HepG2 (cell line): ENCODE results near the gene TERB2. TPM values are rescaled to one million over a fixed set of nuclear protein-coding genes. Genes with fewer than 3 reads are reported as not detected.

ENCODE experiments used
- CAMTA2 ChIP-seq: sonication (generic); formaldehyde crosslinking; IDR thresholded peaks from 2 replicates; pipeline ENCODE4 v1.4.0; 2020; ENCODE audit warnings: mild to moderate bottlenecking, missing genetic modification reagents, borderline replicate concordance
- DPF2 ChIP-seq: sonication (generic); formaldehyde crosslinking; IDR thresholded peaks from 2 replicates; pipeline ENCODE4 v1.4.0; 2020; ENCODE audit warnings: mild to moderate bottlenecking, low read depth, missing genetic modification reagents, borderline replicate concordance
- EEA1 ChIP-seq: sonication (generic); formaldehyde crosslinking; IDR thresholded peaks from 2 replicates; pipeline ENCODE4 v1.5.1; 2020; ENCODE audit warnings: mild to moderate bottlenecking, missing genetic modification reagents, borderline replicate concordance
- HMG20B ChIP-seq: conservative IDR thresholded peaks from 2 replicates; pipeline ENCODE4 v1.6.1; 2016; ENCODE audit warnings: missing genetic modification reagents, missing compliant biosample characterization
- HNRNPUL1 ChIP-seq: fragments of 200-400 bp; formaldehyde crosslinking; IDR thresholded peaks from 2 replicates; pipeline ENCODE4 v1.6.1; 2017; ENCODE audit warnings: low read depth, mild to moderate bottlenecking, low read length, moderate library complexity
- RXRA ChIP-seq: sonication (generic); formaldehyde crosslinking; IDR thresholded peaks from 2 replicates; pipeline ENCODE4 v1.5.1; 2020; ENCODE audit warnings: missing genetic modification reagents
- SUZ12 ChIP-seq: fragments of 150-350 bp; IDR thresholded peaks from 2 replicates; pipeline ENCODE4 v1.6.1; 2014; ENCODE audit warnings: low read depth, low read length
- ZFP36L1 ChIP-seq: sonication (generic); formaldehyde crosslinking; IDR thresholded peaks from 2 replicates; pipeline ENCODE4 v1.8.0; 2022; ENCODE audit warnings: mild to moderate bottlenecking, missing genetic modification reagents, moderate library complexity
- ZNF20 ChIP-seq: sonication (generic); formaldehyde crosslinking; IDR thresholded peaks from 2 replicates; pipeline ENCODE4 v1.4.0; 2020; ENCODE audit warnings: mild to moderate bottlenecking, moderate library complexity, missing genetic modification reagents
- ZNF367 ChIP-seq: sonication (generic); formaldehyde crosslinking; IDR thresholded peaks from 2 replicates; pipeline ENCODE4 v1.4.0; 2020; ENCODE audit warnings: missing genetic modification reagents, borderline replicate concordance
- ZNF501 ChIP-seq: sonication (generic); formaldehyde crosslinking; IDR thresholded peaks from 2 replicates; pipeline ENCODE4 v1.5.1; 2020; ENCODE audit warnings: mild to moderate bottlenecking, moderate library complexity, missing genetic modification reagents
- ZNF747 ChIP-seq: sonication (generic); formaldehyde crosslinking; IDR thresholded peaks from 2 replicates; pipeline ENCODE4 v1.8.1; 2023; ENCODE audit warnings: missing genetic modification reagents, mild to moderate bottlenecking, borderline replicate concordance
- polyA plus RNA-seq, 8 experiments: library from polyadenylated mRNA; depleted of rRNA in 3 of 8; stranded (reverse) in 7 of 8; unstranded in 1 of 8; fragments of >200 nt; fragmentation: Illumina TruSeq in 4 of 8; extraction: Trizol in 4 of 8; gene quantifications; 2 replicates each; pipeline versions ENCODE4 v1.2.1 to v1.2.3, GENCODE V29; 2011 to 2016; ENCODE audit warnings: low read depth in 4 of 8, missing spikeins in 1 of 8, mixed read lengths in 1 of 8; ENCODE audit not compliant: insufficient read depth in 1 of 8
- total RNA-seq, 5 experiments: library from RNA; depleted of rRNA; stranded (reverse); fragments of >200 nt; fragmentation: Illumina TruSeq; extraction: Trizol; gene quantifications; 2 replicates each; pipeline ENCODE4 v1.2.3, GENCODE V29; 2016; ENCODE audit warnings: low read depth in 1 of 5
- TF ChIP-seq, protein P1 (sequence below): sonication (generic); formaldehyde crosslinking; IDR thresholded peaks from 2 replicates; pipeline ENCODE4 v1.4.0; 2020; ENCODE audit warnings: missing genetic modification reagents
- TF ChIP-seq, protein P2 (sequence below): sonication (generic); formaldehyde crosslinking; IDR thresholded peaks from 2 replicates; pipeline ENCODE4 v1.5.0; 2020; ENCODE audit warnings: mild to moderate bottlenecking, missing genetic modification reagents, borderline replicate concordance
- TF ChIP-seq, protein P3 (sequence below): sonication (generic); formaldehyde crosslinking; IDR thresholded peaks from 2 replicates; pipeline ENCODE4 v1.4.0; 2020; ENCODE audit warnings: missing genetic modification reagents, borderline replicate concordance
- TF ChIP-seq, protein P4 (sequence below): sonication (generic); formaldehyde crosslinking; IDR thresholded peaks from 2 replicates; pipeline ENCODE4 v1.8.0; 2022; ENCODE audit warnings: low read depth, missing genetic modification reagents
- TF ChIP-seq, protein P5 (sequence below): sonication (generic); formaldehyde crosslinking; IDR thresholded peaks from 2 replicates; pipeline ENCODE4 v1.5.1; 2020; ENCODE audit warnings: missing genetic modification reagents, mild to moderate bottlenecking, borderline replicate concordance
- TF ChIP-seq, protein P6 (sequence below): IDR thresholded peaks from 2 replicates; pipeline ENCODE4 v1.6.1; 2016; ENCODE audit warnings: mild to moderate bottlenecking, missing biosample characterization, missing genetic modification reagents

Gene TERB2
- total and polyA plus RNA-seq, 2 of the 13 experiments (the other 11 are each of a cell fraction or from before 2014, with no cell fraction given), result not detected

DNA sequence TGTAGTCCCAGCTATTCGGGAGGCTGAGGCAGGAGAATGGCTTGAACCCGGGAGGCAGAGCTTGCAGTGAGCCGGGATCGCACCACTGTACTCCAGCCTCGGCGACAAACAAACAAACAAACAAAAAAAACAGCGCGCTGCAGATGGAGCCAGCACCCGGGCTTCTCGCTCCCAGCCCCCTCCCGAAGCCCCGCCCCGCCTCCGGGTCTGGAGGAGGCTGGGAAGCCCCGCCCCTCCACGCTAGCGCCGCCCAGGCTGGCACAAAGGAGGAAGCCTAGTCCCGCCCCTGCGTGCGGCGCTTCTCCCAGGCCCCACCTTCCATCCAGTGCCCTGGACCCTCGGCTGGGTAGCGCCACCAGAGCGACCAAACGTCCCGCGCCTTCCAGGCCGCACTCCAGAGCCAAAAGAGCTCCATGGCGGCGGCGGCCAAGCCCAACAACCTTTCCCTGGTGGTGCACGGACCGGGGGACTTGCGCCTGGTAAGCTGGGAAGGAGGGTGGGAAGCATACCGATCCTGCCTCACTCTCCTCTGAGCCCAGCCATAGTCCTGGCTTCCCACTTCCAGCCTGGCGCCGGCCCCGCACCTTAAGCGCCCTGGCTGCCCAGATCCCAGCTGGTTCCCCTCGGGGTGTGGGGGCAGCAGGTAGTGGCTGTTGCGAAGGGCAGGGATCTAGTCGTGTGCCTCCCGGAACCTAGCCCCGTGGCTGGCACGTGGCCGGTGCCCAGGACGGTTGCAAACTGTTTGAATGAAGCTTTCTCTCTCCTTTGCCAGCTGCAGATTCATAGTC is 66.6 kb downstream of the TERB2 start, which contains the start of gene SORD (continued):
- TF ChIP-seq, protein P1, sequence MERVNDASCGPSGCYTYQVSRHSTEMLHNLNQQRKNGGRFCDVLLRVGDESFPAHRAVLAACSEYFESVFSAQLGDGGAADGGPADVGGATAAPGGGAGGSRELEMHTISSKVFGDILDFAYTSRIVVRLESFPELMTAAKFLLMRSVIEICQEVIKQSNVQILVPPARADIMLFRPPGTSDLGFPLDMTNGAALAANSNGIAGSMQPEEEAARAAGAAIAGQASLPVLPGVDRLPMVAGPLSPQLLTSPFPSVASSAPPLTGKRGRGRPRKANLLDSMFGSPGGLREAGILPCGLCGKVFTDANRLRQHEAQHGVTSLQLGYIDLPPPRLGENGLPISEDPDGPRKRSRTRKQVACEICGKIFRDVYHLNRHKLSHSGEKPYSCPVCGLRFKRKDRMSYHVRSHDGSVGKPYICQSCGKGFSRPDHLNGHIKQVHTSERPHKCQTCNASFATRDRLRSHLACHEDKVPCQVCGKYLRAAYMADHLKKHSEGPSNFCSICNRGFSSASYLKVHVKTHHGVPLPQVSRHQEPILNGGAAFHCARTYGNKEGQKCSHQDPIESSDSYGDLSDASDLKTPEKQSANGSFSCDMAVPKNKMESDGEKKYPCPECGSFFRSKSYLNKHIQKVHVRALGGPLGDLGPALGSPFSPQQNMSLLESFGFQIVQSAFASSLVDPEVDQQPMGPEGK (CRISPR knock-in tag), result no peak; the same call in 1 of the 2 replicates
- TF ChIP-seq, protein P2, sequence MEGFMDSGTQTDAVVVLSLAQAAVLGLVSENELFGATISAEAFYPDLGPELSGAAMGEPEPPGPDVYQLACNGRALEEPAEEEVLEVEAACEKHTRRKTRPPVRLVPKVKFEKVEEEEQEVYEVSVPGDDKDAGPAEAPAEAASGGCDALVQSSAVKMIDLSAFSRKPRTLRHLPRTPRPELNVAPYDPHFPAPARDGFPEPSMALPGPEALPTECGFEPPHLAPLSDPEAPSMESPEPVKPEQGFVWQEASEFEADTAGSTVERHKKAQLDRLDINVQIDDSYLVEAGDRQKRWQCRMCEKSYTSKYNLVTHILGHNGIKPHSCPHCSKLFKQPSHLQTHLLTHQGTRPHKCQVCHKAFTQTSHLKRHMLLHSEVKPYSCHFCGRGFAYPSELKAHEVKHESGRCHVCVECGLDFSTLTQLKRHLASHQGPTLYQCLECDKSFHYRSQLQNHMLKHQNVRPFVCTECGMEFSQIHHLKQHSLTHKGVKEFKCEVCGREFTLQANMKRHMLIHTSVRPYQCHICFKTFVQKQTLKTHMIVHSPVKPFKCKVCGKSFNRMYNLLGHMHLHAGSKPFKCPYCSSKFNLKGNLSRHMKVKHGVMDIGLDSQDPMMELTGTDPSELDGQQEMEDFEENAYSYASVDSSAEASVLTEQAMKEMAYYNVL (CRISPR knock-in tag), result peak; percentile 21; the same call in 1 of the 2 replicates
- TF ChIP-seq, protein P3, sequence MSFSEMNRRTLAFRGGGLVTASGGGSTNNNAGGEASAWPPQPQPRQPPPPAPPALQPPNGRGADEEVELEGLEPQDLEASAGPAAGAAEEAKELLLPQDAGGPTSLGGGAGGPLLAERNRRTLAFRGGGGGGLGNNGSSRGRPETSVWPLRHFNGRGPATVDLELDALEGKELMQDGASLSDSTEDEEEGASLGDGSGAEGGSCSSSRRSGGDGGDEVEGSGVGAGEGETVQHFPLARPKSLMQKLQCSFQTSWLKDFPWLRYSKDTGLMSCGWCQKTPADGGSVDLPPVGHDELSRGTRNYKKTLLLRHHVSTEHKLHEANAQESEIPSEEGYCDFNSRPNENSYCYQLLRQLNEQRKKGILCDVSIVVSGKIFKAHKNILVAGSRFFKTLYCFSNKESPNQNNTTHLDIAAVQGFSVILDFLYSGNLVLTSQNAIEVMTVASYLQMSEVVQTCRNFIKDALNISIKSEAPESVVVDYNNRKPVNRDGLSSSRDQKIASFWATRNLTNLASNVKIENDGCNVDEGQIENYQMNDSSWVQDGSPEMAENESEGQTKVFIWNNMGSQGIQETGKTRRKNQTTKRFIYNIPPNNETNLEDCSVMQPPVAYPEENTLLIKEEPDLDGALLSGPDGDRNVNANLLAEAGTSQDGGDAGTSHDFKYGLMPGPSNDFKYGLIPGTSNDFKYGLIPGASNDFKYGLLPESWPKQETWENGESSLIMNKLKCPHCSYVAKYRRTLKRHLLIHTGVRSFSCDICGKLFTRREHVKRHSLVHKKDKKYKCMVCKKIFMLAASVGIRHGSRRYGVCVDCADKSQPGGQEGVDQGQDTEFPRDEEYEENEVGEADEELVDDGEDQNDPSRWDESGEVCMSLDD (CRISPR knock-in tag), result no peak
- TF ChIP-seq, protein P4, sequence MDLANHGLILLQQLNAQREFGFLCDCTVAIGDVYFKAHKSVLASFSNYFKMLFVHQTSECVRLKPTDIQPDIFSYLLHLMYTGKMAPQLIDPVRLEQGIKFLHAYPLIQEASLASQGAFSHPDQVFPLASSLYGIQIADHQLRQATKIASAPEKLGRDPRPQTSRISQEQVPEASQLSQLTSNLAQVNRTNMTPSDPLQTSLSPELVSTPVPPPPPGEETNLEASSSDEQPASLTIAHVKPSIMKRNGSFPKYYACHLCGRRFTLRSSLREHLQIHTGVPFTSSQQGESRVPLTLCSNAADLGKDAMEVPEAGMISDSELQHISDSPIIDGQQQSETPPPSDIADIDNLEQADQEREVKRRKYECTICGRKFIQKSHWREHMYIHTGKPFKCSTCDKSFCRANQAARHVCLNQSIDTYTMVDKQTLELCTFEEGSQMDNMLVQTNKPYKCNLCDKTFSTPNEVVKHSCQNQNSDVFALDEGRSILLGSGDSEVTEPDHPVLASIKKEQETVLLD (CRISPR knock-in tag), result no peak
- TF ChIP-seq, protein P5, sequence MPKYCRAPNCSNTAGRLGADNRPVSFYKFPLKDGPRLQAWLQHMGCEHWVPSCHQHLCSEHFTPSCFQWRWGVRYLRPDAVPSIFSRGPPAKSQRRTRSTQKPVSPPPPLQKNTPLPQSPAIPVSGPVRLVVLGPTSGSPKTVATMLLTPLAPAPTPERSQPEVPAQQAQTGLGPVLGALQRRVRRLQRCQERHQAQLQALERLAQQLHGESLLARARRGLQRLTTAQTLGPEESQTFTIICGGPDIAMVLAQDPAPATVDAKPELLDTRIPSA (CRISPR knock-in tag), result 0 out of 2 replicates have a peak, but pooled peaks have one; percentile 52
- no peak for TF ChIP-seq ZNF367
- no peak for TF ChIP-seq CAMTA2 (CRISPR knock-in tag)
- no peak for TF ChIP-seq ZFP36L1
- no peak for TF ChIP-seq DPF2 (CRISPR knock-in tag)
- no peak; the same call in none of the 2 replicates for TF ChIP-seq ZNF747
- peak; percentile 78; the same call in 1 of the 2 replicates for TF ChIP-seq ZNF501 (CRISPR knock-in tag)
- TF ChIP-seq EEA1, result peak; percentile 92
- TF ChIP-seq RXRA (CRISPR knock-in tag), result 0 out of 2 replicates have a peak, but pooled peaks have one; percentile 31
- no peak for TF ChIP-seq HMG20B (CRISPR knock-in tag)
- TF ChIP-seq ZNF20 (CRISPR knock-in tag), result no peak
- TF ChIP-seq HNRNPUL1, result no peak
- TF ChIP-seq, protein P6, sequence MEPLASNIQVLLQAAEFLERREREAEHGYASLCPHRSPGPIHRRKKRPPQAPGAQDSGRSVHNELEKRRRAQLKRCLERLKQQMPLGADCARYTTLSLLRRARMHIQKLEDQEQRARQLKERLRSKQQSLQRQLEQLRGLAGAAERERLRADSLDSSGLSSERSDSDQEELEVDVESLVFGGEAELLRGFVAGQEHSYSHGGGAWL (CRISPR knock-in tag), result 0 out of 2 replicates have a peak, but pooled peaks have one; percentile 91
- TF ChIP-seq SUZ12, result no peak
